Endothelial cell of hepatic sinusoid (primary cell): Measurements from ENCODE around the gene BPTF.
"Not testable (repeated sequence)": the region's sequence is repeated elsewhere in the genome, so short reads cannot be mapped to it uniquely, and the experiment has no call there.

ENCODE experiments used
- in situ Hi-C: cut with HindIII; loops from 2 replicates; pipeline ENCODE4 v1.10.0; 2017; ENCODE audit warnings: low sequenced_read_pairs

BPTF gene

DNA sequence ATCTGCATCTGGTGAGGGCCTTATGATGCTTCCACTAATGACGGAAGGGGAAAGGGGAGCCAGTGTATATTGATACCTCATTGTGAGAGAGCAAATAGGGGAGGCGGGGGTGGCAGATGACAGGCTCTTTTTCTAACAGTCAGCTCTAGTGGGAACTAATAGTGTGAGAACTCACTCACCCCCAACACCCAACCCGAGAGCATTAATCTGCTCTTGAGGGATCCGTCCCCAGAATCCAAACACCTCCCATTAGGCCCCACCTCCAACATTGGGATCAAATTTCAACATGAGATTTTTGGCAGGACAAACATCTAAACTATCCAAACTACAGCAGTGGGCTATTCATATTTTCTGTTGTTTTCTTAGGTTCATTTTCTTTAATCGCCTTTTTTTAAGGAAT is 54.4 kb downstream of the BPTF start:
- in situ Hi-C loops: no loop called here

DNA sequence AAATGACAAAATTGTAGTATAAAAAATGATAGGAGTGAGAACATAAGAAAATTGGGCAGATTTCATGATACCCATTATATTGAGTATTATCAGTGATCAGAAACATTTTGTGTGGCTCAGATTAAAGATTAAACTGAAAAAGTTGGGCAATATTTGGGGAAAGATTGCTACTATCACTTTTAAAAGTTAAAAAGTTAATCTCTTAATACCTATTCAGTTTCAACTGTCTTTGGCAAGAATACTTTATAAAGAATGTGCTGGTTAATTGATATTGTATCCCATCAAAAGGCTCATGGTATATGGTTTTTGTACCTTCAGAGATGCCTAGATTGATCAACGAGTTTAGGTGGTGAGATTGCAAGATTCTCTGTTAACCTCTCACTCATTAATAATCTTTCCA is 55.8 kb downstream of the BPTF start:
- in situ Hi-C loops: no loop called here

- in situ Hi-C loops: no loop called here
These were observed 59.4 kb downstream of the BPTF start for GRCh38 chr17:67884741-67885140.

DNA sequence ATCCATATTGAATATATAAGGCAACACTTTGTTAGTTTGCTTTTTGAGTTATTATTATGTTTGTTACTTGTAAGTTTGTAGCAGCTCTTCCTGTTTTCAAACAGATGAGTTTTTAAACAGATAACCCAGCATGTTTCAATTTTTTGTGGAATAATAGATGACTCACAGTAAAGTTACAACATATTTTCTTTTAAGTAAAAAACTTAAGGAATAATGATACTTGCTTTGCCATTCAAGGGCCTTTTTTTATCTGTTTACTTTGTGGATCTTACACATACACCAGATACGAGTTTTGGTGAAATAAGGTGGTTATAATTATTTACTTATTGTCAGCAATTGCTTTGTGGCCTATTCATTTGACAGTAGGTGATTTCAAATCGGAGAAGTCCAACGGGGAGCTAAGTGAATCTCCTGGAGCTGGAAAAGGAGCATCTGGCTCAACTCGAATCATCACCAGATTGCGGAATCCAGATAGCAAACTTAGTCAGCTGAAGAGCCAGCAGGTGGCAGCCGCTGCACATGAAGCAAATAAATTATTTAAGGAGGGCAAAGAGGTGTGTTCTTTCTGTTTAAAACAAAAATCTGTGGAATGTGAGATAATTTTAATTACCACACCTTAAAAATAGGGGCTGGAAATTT is 66.3 kb downstream of the BPTF start:
- in situ Hi-C loops: no loop called here

- in situ Hi-C loops: no loop called here
These were observed 77.4 kb downstream of the BPTF start for GRCh38 chr17:67902511-67903231.

- in situ Hi-C loops: not testable (repeated sequence)
These were observed 80.0 kb downstream of the BPTF start for GRCh38 chr17:67905298-67905697.

- in situ Hi-C loops: not testable (repeated sequence)
These were observed 85.0 kb downstream of the BPTF start for GRCh38 chr17:67910117-67910803.

DNA sequence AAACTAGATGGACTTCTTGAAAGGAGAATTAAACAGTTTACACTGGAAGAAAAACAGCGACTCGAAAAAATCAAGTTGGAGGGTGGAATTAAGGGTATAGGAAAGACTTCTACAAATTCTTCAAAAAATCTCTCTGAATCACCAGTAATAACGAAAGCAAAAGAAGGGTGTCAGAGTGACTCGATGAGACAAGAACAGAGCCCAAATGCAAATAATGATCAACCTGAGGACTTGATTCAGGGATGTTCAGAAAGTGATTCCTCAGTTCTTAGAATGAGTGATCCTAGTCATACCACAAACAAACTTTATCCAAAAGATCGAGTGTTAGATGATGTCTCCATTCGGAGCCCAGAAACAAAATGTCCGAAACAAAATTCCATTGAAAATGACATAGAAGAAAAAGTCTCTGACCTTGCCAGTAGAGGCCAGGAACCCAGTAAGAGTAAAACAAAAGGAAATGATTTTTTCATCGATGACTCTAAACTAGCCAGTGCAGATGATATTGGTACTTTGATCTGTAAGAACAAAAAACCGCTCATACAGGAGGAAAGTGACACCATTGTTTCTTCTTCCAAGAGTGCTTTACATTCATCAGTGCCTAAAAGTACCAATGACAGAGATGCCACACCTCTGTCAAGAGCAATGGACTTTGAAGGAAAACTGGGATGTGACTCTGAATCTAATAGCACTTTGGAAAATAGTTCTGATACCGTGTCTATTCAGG is 85.9 kb downstream of the BPTF start:
- in situ Hi-C loops: no loop called here

DNA sequence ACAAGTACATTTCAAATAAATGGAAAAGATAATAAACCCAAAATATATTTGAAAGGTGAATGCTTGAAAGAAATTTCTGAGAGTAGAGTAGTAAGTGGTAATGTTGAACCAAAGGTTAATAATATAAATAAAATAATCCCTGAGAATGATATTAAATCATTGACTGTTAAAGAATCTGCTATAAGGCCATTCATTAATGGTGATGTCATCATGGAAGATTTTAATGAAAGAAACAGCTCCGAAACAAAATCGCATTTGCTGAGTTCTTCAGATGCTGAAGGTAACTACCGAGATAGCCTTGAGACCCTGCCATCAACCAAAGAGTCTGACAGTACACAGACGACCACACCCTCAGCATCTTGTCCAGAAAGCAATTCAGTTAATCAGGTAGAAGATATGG is 86.8 kb downstream of the BPTF start:
- in situ Hi-C loops: no loop called here

DNA sequence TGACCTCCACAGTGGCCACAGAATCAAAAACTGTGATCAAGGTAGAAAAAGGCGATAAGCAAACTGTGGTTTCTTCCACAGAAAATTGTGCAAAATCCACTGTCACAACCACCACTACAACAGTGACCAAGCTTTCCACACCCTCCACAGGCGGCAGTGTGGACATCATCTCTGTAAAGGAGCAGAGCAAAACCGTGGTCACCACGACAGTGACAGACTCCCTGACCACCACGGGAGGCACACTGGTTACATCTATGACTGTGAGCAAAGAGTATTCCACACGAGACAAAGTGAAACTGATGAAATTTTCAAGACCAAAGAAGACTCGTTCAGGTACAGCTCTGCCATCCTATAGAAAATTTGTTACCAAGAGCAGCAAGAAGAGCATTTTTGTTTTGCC is 87.4 kb downstream of the BPTF start:
- in situ Hi-C loops: no loop called here

DNA sequence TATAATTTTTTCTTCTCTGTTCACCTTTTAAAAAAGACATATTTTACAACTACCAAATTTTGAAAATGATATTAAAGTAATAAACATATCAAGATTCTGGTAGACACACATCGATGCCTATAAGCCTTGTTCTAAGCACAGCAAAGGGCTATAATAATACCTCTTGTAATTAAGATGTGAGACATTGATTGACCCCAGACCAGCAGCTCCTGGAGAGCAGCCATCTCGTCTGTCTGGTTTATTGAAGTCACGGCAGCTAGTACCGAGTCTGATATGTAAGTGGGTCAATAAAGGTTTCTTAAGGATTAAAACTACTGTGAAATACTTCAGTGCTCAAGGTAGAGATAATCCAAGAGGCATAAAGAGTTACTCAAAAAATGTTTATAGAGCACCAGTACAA is 94.9 kb downstream of the BPTF start:
- in situ Hi-C loops: no loop called here

DNA sequence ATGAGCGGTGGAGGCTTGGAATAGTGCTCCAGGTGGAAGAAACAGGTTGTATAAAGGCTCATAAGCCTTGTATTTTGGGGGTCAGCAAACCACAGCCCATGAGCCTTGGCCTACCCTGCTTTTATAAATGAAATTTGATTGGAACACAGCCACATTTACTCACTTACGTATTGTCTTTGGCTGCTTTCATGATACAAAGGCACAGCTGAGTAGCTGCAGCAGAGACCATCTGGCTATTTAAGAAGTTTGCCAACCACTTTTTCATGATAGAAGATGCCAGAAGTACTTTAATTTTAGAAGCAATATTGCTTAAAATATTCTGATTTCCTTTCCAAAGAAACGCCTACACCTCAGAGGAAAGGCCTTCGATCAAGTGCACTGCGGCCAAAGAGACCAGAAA is 97.2 kb downstream of the BPTF start:
- in situ Hi-C loops: no loop called here

- in situ Hi-C loops: not testable (repeated sequence)
These were observed 103.5 kb downstream of the BPTF start for GRCh38 chr17:67928842-67929241.

DNA sequence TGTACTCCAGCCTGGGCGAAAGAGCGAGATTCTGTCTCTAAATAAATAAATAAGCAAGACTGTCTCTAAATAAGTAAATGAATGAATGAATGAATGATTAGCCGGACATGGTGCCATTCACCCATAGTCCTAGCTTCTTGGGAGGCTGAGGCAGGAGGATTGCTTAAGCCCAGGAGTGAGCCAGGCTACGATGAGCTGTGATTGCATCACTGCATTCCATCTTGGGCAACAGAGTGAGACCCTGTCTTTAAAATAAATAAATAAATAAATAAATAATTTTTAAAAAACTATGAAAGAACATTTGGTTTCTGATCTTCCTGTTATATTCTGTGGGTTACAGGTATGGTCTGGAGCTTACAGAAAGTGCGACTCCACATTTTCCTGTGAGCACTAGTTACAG is 105.9 kb downstream of the BPTF start:
- in situ Hi-C loops: no loop called here

- in situ Hi-C loops: loop anchor here (5.0 kb wide), 1 partner anchor 81 kb away; no protein-coding TSS in a partner anchor
These were observed 117.5 kb downstream of the BPTF start for GRCh38 chr17:67942810-67943209.

DNA sequence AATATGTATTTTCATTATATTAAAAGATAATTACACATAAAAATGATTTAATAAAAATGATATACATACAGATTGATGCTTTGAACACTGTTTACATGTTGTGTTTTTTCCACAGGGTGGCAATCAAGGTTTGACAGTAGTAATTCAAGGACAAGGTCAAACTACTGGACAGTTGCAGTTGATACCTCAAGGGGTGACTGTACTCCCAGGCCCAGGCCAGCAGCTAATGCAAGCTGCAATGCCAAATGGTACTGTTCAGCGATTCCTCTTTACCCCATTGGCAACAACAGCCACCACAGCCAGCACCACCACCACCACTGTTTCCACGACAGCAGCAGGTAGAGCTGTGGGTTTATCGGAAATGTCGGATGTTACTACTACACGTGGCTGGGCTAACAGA is 118.7 kb downstream of the BPTF start:
- in situ Hi-C loops: loop anchor here (5.0 kb wide), 1 partner anchor 82 kb away; no protein-coding TSS in a partner anchor

DNA sequence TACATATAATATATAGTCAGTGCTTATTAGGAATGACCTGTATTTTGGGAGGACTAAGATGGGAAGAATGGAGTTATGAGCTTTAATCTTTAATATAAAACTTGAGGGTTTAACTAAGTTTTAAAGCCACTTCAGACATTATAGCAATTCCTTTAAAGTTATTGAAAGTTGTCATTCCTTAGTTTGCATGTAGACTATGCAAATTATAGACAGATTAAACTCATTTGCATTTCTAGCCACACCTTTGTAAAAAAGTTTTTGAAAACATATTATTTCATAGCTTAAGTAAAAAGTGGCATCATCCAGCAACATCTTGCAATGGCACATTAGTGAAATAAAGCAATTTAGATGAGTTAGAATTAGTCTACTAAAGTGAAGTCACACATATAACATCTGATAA is 121.2 kb downstream of the BPTF start:
- in situ Hi-C loops: no loop called here

DNA sequence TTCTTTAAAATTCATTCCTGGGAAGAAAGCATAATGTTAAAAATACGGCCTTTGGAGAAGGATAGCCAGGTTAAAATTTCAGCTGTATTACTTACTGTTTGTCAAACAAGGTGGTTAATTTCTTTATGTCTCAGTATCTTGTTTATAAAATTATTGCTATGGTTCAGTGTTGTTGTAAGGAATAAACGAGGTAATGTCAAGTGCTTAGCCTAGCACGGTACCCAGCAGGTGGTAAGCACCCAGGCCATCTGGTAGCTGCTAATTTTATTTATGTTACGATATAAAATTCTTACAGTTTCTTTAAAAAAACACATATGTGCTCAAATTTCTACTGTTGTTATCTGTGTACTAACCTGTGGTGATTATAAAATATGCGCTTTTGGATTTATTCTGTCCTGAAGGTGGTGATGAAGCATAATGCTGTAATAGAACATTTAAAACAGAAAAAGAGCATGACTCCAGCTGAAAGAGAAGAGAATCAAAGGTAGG is 122.1 kb downstream of the BPTF start:
- in situ Hi-C loops: no loop called here

DNA sequence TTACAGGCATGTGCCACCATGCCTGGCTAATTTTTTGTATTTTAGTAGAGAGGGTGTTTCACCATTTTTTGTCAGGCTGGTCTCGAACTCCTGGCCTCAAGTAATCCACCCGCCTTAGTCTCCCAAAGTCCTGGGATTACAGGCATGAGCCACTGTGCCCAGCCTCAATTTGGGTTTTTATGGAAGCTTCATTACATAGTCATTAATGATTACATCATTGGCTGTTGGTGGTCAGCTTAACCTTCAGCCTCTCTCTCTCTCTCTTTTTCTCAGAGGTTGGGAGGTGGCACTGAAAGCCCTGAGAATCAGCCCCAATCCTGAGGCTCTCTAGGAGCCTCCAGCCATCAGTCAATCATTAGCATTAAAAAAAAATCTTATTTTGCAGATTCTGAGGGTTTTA is 125.6 kb downstream of the BPTF start:
- in situ Hi-C loops: loop anchor here (10.0 kb wide), 1 partner anchor 54 kb away; no protein-coding TSS in a partner anchor

- in situ Hi-C loops: loop anchor here (10.0 kb wide), 1 partner anchor 45 kb away; no protein-coding TSS in a partner anchor
These were observed 134.2 kb downstream of the BPTF start for GRCh38 chr17:67959510-67959909.

- in situ Hi-C loops: not testable (repeated sequence)
These were observed 135.0 kb downstream of the BPTF start for GRCh38 chr17:67960276-67960675.
